Measurements from ENCODE around the gene FHIP2A.

GRCh38 chr10:114816308-114816707 lies 5.3 kb upstream of the FHIP2A start:
- no peak for TF ChIP-seq POLR2A (IDR thresholded peaks at IDR 0.05)
- no peak for TF ChIP-seq CTCF (IDR thresholded peaks at IDR 0.05 in 8 of 11, conservative IDR thresholded peaks at IDR 0.05 in 3 of 11)

All from spleen (tissue), 7 donors.